Neuron (in vitro differentiated cells): ENCODE measurements around the gene FAM98A.

Experiments
- H2AFZ ChIP-seq: one replicate; pipeline ENCODE4 v1.6.1; 2013; ENCODE audit warnings: low read depth, mild to moderate bottlenecking, inconsistent platforms, low read length, moderate library complexity
- H3K27me3 ChIP-seq: one replicate; pipeline ENCODE4 v1.6.1; 2013; ENCODE audit warnings: low read length; ENCODE audit not compliant: insufficient read depth
- H3K36me3 ChIP-seq: one replicate; pipeline ENCODE4 v1.6.1; 2013; ENCODE audit warnings: low read length; ENCODE audit not compliant: insufficient read depth
- H3K4me1 ChIP-seq: one replicate; pipeline ENCODE4 v1.6.1; 2013; ENCODE audit warnings: low read length; ENCODE audit not compliant: insufficient read depth
- H3K4me3 ChIP-seq: 2 replicates; pipeline ENCODE4 v1.5.1; 2013; ENCODE audit warnings: mild to moderate bottlenecking, low read length, moderate library complexity
- H3K9me3 ChIP-seq: one replicate; pipeline ENCODE4 v1.6.1; 2013; ENCODE audit warnings: low read length

The FAM98A gene

GRCh38 chr2:33607905-33608304, 8.8 kb upstream of the FAM98A start:
- Histone ChIP-seq H3K4me3 (no peak overlapping the region), H3K9me3 (no peaks in the 10 kb centered on the region), H3K27me3 (no peaks in the 10 kb centered on the region), H2AFZ (no peak overlapping the region), H3K36me3 (no peaks in the 10 kb centered on the region), H3K4me1 (peaks cover 12% of the 10 kb centered on the region)

- Histone ChIP-seq H3K4me3 (no peak overlapping the region), H3K36me3 (no peaks in the 10 kb centered on the region), H3K9me3 (no peaks in the 10 kb centered on the region), H2AFZ (no peak overlapping the region), H3K27me3 (no peaks in the 10 kb centered on the region), H3K4me1 (peaks cover 12% of the 10 kb centered on the region)
Observed at GRCh38 chr2:33607251-33607721, 8.2 kb upstream of the FAM98A start.

GRCh38 chr2:33606622-33607021, 7.5 kb upstream of the FAM98A start:
- H2AFZ ChIP-seq, result no peak overlapping the region
- no peaks in the 10 kb centered on the region for H3K36me3 ChIP-seq
- H3K9me3 ChIP-seq, result no peaks in the 10 kb centered on the region
- H3K4me3 ChIP-seq, result no peak overlapping the region
- no peaks in the 10 kb centered on the region for H3K27me3 ChIP-seq
- H3K4me1 ChIP-seq, result peaks cover 12% of the 10 kb centered on the region

GRCh38 chr2:33606100-33606499, 7.0 kb upstream of the FAM98A start:
- no peaks in the 10 kb centered on the region for H3K36me3 ChIP-seq
- H3K27me3 ChIP-seq, result no peaks in the 10 kb centered on the region
- no peaks in the 10 kb centered on the region for H3K9me3 ChIP-seq
- no peak overlapping the region for H2AFZ ChIP-seq
- peaks cover 12% of the 10 kb centered on the region for H3K4me1 ChIP-seq
- H3K4me3 ChIP-seq, result no peak overlapping the region

- peaks cover 12% of the 10 kb centered on the region for H3K4me1 ChIP-seq
- no peaks in the 10 kb centered on the region for H3K36me3 ChIP-seq
- H3K4me3 ChIP-seq, result no peak overlapping the region
- H2AFZ ChIP-seq, result no peak overlapping the region
- H3K9me3 ChIP-seq, result no peaks in the 10 kb centered on the region
- H3K27me3 ChIP-seq, result no peaks in the 10 kb centered on the region
Observed at GRCh38 chr2:33605056-33605455, 6.0 kb upstream of the FAM98A start.

GRCh38 chr2:33603416-33603815, 4.3 kb upstream of the FAM98A start:
- Histone ChIP-seq H3K36me3 (no peaks in the 10 kb centered on the region), H3K4me3 (no peak overlapping the region), H3K27me3 (no peaks in the 10 kb centered on the region), H2AFZ (no peak overlapping the region), H3K9me3 (no peaks in the 10 kb centered on the region), H3K4me1 (peaks cover 15% of the 10 kb centered on the region)

GRCh38 chr2:33602201-33602830, 3.2 kb upstream of the FAM98A start:
- H3K9me3 ChIP-seq, result no peaks in the 10 kb centered on the region
- H3K4me1 ChIP-seq, result peaks cover 12% of the 10 kb centered on the region
- H3K4me3 ChIP-seq, result no peak overlapping the region
- H3K36me3 ChIP-seq, result no peaks in the 10 kb centered on the region
- H2AFZ ChIP-seq, result no peak overlapping the region
- H3K27me3 ChIP-seq, result no peaks in the 10 kb centered on the region

- Histone ChIP-seq H3K36me3 (peaks cover 2% of the 10 kb centered on the region), H3K27me3 (no peaks in the 10 kb centered on the region), H3K4me3 (peak overlapping the region; percentile 66), H3K9me3 (no peaks in the 10 kb centered on the region), H3K4me1 (peaks cover 8% of the 10 kb centered on the region), H2AFZ (peak overlapping the region; percentile 83)
Observed at GRCh38 chr2:33599943-33600192, 769 bp upstream of the FAM98A start.

GRCh38 chr2:33598561-33599174, 431 bp downstream of the FAM98A start:
- Histone ChIP-seq H2AFZ (peak overlapping the region; percentile 56), H3K36me3 (peaks cover 11% of the 10 kb centered on the region), H3K4me3 (peak overlapping the region; percentile 66), H3K27me3 (no peaks in the 10 kb centered on the region), H3K4me1 (peaks cover 8% of the 10 kb centered on the region), H3K9me3 (no peaks in the 10 kb centered on the region)

GRCh38 chr2:33597026-33597425, 2.1 kb downstream of the FAM98A start:
- no peak overlapping the region for H3K4me3 ChIP-seq
- H3K9me3 ChIP-seq, result no peaks in the 10 kb centered on the region
- no peaks in the 10 kb centered on the region for H3K27me3 ChIP-seq
- no peak overlapping the region for H2AFZ ChIP-seq
- peaks cover 20% of the 10 kb centered on the region for H3K36me3 ChIP-seq
- H3K4me1 ChIP-seq, result peaks cover 8% of the 10 kb centered on the region

- peaks cover 8% of the 10 kb centered on the region for H3K4me1 ChIP-seq
- no peak overlapping the region for H2AFZ ChIP-seq
- H3K4me3 ChIP-seq, result no peak overlapping the region
- H3K36me3 ChIP-seq, result peaks cover 27% of the 10 kb centered on the region
- H3K9me3 ChIP-seq, result no peaks in the 10 kb centered on the region
- H3K27me3 ChIP-seq, result no peaks in the 10 kb centered on the region
Observed at GRCh38 chr2:33595385-33595784, 3.7 kb downstream of the FAM98A start.

GRCh38 chr2:33589444-33589843, 9.7 kb downstream of the FAM98A start:
- Histone ChIP-seq H2AFZ (no peak overlapping the region), H3K4me1 (no peaks in the 10 kb centered on the region), H3K9me3 (no peaks in the 10 kb centered on the region), H3K4me3 (no peak overlapping the region), H3K27me3 (no peaks in the 10 kb centered on the region), H3K36me3 (peaks cover 48% of the 10 kb centered on the region)

- H3K9me3 ChIP-seq, result no peaks in the 10 kb centered on the region
- H3K4me1 ChIP-seq, result no peaks in the 10 kb centered on the region
- H3K36me3 ChIP-seq, result peaks cover 41% of the 10 kb centered on the region
- H2AFZ ChIP-seq, result no peak overlapping the region
- H3K27me3 ChIP-seq, result no peaks in the 10 kb centered on the region
- no peak overlapping the region for H3K4me3 ChIP-seq
Observed at GRCh38 chr2:33588232-33588631, 10.9 kb downstream of the FAM98A start.

- Histone ChIP-seq H3K36me3 (peaks cover 36% of the 10 kb centered on the region), H3K4me3 (no peak overlapping the region), H3K4me1 (no peaks in the 10 kb centered on the region), H3K27me3 (no peaks in the 10 kb centered on the region), H2AFZ (no peak overlapping the region), H3K9me3 (no peaks in the 10 kb centered on the region)
Observed at GRCh38 chr2:33586766-33587165, 12.3 kb downstream of the FAM98A start.
